ENCODE data around the gene LRPAP1.
"Not testable (repeated sequence)": the region's sequence is repeated elsewhere in the genome, so short reads cannot be mapped to it uniquely, and the experiment has no call there.

The LRPAP1 gene

DNA sequence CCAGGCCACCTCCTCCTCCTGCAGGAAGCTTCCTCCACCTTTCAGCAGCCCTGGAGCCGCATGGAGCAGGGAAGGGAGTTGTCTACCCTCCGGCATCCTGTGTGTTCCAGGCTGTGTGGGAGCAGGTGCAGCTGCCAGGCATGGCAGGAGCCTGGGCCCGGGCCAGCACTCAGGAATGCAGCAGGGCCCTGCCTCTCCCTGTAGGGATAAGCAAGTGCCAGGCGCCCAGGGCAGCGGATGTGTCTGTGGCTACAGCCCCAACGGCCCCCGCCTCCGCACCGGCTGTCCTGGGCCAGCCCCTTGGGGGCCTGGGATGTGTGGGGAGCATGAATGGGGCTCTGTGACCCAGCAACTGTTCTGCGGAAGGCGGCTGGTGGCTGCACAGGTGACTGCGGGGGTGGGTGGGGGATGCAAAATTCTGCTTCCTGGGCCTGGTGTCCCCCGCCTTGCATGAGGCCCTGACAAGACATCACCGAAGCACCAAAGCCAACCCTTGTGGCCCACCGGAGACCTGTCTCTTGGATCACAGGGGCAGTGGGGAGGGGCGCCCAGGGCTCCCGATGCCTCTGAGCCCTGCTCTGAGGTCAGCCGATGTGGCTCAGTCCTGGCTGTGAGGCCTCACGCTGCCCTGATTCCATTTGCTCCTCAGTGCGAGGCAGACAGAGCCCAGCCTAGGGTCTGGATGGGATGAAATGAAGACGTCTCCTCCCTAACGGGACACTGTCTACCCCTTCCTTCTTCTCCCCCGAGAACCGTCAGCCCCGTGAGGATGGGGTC lies 70.5 kb downstream of the LRPAP1 start:
- DNase-seq (ENCODE audit: low read depth, low spot score), result peak; percentile 75

DNA sequence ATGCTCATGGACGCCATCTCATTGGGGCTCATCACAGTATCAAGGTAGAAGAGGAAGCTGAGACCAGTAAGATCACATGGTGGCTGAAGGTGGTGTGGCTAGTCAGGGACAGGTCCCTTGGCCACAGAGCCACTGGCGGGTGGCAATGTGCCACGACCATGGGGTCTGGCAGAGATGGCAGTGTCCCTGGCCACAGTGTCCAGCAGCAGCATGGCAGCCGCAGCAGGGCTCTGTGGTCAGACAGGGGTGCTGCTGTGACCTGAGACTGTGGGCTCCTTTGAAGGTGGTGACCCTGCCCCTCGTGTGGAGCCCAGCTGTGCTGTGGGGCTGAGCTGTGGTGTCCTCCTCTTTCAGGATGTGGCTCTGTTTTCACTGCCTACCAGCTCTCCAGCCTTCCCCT lies 71.3 kb downstream of the LRPAP1 start:
- DNase-seq (ENCODE audit: low read depth, low spot score), result no peak

DNA sequence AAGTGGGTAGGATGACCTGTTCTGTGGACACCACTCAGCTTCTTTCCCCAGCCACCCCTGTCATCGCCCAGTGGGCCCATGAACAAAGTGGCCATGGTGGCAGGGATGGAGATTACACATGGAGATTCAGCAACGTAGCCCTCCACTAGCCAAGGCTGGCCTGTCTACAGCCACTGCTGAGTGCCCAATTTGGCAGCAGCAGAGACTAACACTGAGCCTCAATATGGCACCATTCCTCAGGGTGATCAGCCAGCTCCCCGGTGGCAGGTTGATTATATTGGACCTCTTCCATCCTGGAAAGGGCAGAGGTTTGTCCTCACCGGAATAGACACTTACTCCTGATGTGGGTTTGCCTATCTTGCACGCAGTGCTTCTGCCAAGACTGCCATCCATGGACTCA lies 73.1 kb downstream of the LRPAP1 start:
- DNase-seq (ENCODE audit: low read depth, low spot score), result not testable (repeated sequence)

DNA sequence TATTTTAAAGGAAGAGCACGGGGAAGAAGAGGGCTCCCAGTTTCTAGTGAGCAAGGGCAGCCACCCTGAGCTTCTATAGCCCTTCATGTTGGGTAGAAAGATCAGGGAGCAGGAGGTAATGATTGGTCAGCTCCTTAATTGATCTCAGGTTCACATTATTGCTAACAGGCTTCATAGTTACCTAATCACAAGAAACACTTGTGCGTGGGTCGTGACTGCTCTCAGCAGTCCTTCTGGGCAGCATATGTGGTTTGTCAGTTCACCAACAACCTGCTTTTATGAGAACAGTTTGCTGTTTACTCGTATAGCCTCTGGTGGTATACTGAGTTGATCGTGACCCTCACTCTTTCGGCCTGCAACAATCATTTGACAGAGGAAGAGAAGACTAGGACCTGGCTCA lies 73.9 kb downstream of the LRPAP1 start:
- DNase-seq (ENCODE audit: low read depth, low spot score), result no peak

DNA sequence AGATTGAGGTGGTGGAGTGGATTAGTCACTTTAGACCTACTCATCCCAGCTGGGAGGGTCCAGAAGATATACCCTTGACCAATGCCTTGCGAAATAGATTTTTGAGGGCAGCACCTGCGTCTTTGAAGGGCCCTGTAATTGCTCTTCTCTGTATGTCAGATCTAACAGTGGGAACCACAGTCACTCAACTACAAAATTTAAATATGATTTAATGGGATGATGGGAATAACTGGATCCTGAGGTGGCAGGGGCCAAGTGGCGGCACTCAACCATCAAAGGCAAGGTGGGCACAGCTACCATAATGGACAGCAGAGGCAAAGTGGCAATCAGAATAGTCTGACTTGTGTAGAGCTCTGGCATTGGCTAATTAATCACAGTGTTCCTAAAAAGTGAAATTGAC lies 76.6 kb downstream of the LRPAP1 start:
- DNase-seq (ENCODE audit: low read depth, low spot score), result not testable (repeated sequence)
